Left forelimb (tissue), 1 donor: ENCODE measurements around the gene ADAM8.

Experiments
- DNase-seq: peaks from one replicate; pipeline ENCODE4 v3.0.0-alpha.2; 2018; ENCODE audit warnings: low spot score

The ADAM8 gene

GRCh38 chr10:133308421-133309099 lies 31.9 kb upstream of the ADAM8 start, which contains the start of the genes TUBGCP2 and ZNF511:
Gene TUBGCP2, minus strand, starts transcription at chr10:133308872. Its CDS starts 5,931 bp downstream, at chr10:133302941.
Gene ZNF511, plus strand, starts transcription at chr10:133308914. Its CDS starts 30 bp downstream, at chr10:133308944.
- DNase-seq, result peak; percentile 95

GRCh38 chr10:133307776-133308420 lies 31.2 kb upstream of the ADAM8 start:
- no peak for DNase-seq

- DNase-seq, result no peak
These were observed 30.3 kb upstream of the ADAM8 start for GRCh38 chr10:133306941-133307379.

GRCh38 chr10:133306097-133306476 lies 29.4 kb upstream of the ADAM8 start:
- DNase-seq, result no peak

- DNase-seq, result no peak
These were observed 26.5 kb upstream of the ADAM8 start for GRCh38 chr10:133303206-133303605.

- no peak for DNase-seq
These were observed 25.6 kb upstream of the ADAM8 start for GRCh38 chr10:133302230-133302629.

- DNase-seq, result no peak
These were observed 23.1 kb upstream of the ADAM8 start for GRCh38 chr10:133299738-133300137.

GRCh38 chr10:133299224-133299623 lies 22.6 kb upstream of the ADAM8 start:
- no peak for DNase-seq

GRCh38 chr10:133298466-133298865 lies 21.8 kb upstream of the ADAM8 start:
- no peak for DNase-seq

GRCh38 chr10:133297504-133297903 lies 20.8 kb upstream of the ADAM8 start:
- no peak for DNase-seq

GRCh38 chr10:133295426-133296320 lies 19.0 kb upstream of the ADAM8 start:
- DNase-seq, result no peak

- DNase-seq, result no peak
These were observed 17.5 kb upstream of the ADAM8 start for GRCh38 chr10:133294189-133294588.

GRCh38 chr10:133293810-133294119 lies 17.1 kb upstream of the ADAM8 start:
- DNase-seq, result no peak

GRCh38 chr10:133292919-133293809 lies 16.5 kb upstream of the ADAM8 start:
- DNase-seq, result no peak

- DNase-seq, result no peak
These were observed 13.1 kb upstream of the ADAM8 start for GRCh38 chr10:133289761-133290160.

GRCh38 chr10:133287832-133288500 lies 11.3 kb upstream of the ADAM8 start:
- DNase-seq, result no peak

GRCh38 chr10:133286366-133286765 lies 9.7 kb upstream of the ADAM8 start:
- DNase-seq, result no peak

- no peak for DNase-seq
These were observed 8.5 kb upstream of the ADAM8 start for GRCh38 chr10:133285217-133285616.

GRCh38 chr10:133283931-133284330 lies 7.3 kb upstream of the ADAM8 start:
- DNase-seq, result no peak

- no peak for DNase-seq
These were observed 6.2 kb upstream of the ADAM8 start for GRCh38 chr10:133282846-133283390.
